Measurements from ENCODE around the gene TNIK. TPM values are rescaled to one million over a fixed set of nuclear protein-coding genes. Genes with fewer than 3 reads are reported as not detected.

TNIK gene
- total RNA-seq, 6 donors from 2014 or later: 23.2 to 74.4 (median 38.3) TPM

- Histone ChIP-seq H3K9me3 (no peaks in the 10 kb centered on the region), H3K4me1 (peaks cover 8 to 24% (median 12%) of the 10 kb centered on the region in 4 donors), H3K36me3 (no peaks in the 10 kb centered on the region), H3K27me3 (no peaks in the 10 kb centered on the region), H3K4me3 (no peak overlapping the region), H3K27ac (no peak overlapping the region)
- TF ChIP-seq POLR2A (IDR thresholded peaks at IDR 0.05): no peak
- TF ChIP-seq EP300 (IDR thresholded peaks at IDR 0.05): no peak
- TF ChIP-seq, protein P1, sequence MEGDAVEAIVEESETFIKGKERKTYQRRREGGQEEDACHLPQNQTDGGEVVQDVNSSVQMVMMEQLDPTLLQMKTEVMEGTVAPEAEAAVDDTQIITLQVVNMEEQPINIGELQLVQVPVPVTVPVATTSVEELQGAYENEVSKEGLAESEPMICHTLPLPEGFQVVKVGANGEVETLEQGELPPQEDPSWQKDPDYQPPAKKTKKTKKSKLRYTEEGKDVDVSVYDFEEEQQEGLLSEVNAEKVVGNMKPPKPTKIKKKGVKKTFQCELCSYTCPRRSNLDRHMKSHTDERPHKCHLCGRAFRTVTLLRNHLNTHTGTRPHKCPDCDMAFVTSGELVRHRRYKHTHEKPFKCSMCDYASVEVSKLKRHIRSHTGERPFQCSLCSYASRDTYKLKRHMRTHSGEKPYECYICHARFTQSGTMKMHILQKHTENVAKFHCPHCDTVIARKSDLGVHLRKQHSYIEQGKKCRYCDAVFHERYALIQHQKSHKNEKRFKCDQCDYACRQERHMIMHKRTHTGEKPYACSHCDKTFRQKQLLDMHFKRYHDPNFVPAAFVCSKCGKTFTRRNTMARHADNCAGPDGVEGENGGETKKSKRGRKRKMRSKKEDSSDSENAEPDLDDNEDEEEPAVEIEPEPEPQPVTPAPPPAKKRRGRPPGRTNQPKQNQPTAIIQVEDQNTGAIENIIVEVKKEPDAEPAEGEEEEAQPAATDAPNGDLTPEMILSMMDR (IDR thresholded peaks at IDR 0.05): no peak
- no peak for TF ChIP-seq POLR2AphosphoS5 (IDR thresholded peaks at IDR 0.05)
- 87 to 92% methylated on average over 3 of the region's 3 CpGs for WGBS, 2 donors
- ATAC-seq (ENCODE audit: low FRiP score in 2 of 2) (no peak), DNase-seq (no peak)
These were observed 4.3 kb upstream of the TNIK start for GRCh38 chr3:171464462-171464861.

DNA sequence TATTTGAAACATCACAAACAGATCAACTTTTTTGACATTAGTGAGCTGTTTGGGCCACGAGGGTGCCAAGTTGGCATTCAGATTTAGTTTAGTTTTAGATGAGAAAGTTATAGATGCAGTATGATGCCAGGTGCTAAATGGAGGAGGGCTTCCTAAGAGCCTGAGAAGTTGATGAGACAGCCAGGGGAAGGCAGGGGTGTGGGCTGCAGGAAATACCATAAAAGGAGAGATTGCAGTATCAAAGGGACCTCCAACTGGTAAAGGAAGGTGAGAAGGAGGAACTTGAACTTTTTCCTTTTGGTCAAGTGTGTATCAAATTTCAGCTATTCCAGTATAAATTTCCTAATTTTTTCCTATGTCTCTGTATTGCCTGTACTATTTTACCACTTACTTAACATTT, 2.0 kb upstream of the TNIK start:
- Histone ChIP-seq H3K9me3 (no peaks in the 10 kb centered on the region), H3K36me3 (no peaks in the 10 kb centered on the region), H3K27me3 (peaks cover 0 to 4% (median 0%) of the 10 kb centered on the region in 4 donors), H3K27ac (no peak overlapping the region), H3K4me1 (peaks cover 15 to 46% (median 28%) of the 10 kb centered on the region in 4 donors), H3K4me3 (no peak overlapping the region)
- TF ChIP-seq, protein P1 (IDR thresholded peaks at IDR 0.05): no peak
- TF ChIP-seq EP300 (IDR thresholded peaks at IDR 0.05): no peak
- no peak for ATAC-seq (ENCODE audit: low FRiP score in 2 of 2)
- no peak for DNase-seq
- 32 to 50% methylated on average over 1 of the region's 1 CpG for WGBS, 2 donors

GRCh38 chr3:171461525-171461917, 1.3 kb upstream of the TNIK start:
- H3K27me3 ChIP-seq: peaks cover 0 to 4% (median 0%) of the 10 kb centered on the region in 4 donors
- TF ChIP-seq POLR2A (IDR thresholded peaks at IDR 0.05) (no peak), POLR2AphosphoS5 (IDR thresholded peaks at IDR 0.05) (no peak), EP300 (IDR thresholded peaks at IDR 0.05) (no peak)
- TF ChIP-seq, protein P1 (IDR thresholded peaks at IDR 0.05): no peak
- ATAC-seq (ENCODE audit: low FRiP score in 2 of 2): no peak
- WGBS, 2 donors: 16 to 18% methylated on average over 2 of the region's 2 CpGs
- H3K4me1 ChIP-seq: peaks cover 15 to 51% (median 32%) of the 10 kb centered on the region in 4 donors
- no peak for DNase-seq
- H3K36me3 ChIP-seq: no peaks in the 10 kb centered on the region
- peak overlapping the region in 1 of 4 donors; percentile 88 for H3K27ac ChIP-seq
- H3K9me3 ChIP-seq: no peaks in the 10 kb centered on the region
- peak overlapping the region in 3 of 4 donors; percentile 55 to 87 (median 62) for H3K4me3 ChIP-seq

DNA sequence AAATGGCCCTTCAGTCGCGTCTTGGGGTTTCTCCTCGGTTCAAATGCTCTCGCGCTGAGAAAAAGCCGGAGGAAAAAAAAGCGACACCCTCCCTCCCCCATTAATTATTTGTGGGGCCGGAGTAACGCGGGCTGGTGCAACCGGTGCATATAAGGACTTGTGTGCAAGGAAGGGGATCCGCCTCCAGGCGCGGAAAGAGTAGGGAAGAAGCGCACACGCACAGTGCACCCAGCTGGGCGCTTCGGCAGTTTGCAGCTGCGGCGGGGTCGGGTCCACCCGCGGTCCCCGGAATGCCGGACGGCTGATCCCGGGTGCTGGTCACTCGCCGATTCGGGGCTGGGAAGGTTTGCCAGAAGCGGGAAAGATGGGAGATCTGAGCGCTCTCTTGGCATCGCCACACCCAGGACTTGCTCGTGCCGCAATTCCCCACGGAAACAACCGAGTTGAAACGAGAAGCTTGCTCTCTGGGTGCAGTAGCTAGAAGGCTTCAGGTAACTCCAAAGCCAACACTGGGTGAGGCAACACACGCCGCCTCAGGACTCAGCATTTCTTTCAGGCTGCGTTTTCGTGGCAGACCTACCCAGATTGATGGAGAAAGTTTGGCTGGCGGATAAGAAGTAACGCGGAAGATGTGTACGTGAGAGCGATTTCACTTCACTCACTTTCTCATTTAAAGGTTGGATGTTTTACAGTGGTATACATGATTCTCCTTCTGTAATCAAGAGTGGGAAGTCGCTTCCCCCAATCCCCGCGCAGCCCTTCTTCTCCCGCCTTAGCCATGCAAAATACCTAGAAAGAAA, 720 bp upstream of the TNIK start:
- Histone ChIP-seq H3K4me1 (peaks cover 15 to 51% (median 34%) of the 10 kb centered on the region in 4 donors), H3K9me3 (no peaks in the 10 kb centered on the region), H3K4me3 (peak overlapping the region; percentile 55 to 87 (median 66)), H3K27ac (peak overlapping the region; percentile 15 to 88 (median 68)), H3K27me3 (peaks cover 0 to 4% (median 0%) of the 10 kb centered on the region in 4 donors), H3K36me3 (no peaks in the 10 kb centered on the region)
- TF ChIP-seq, protein P1 (IDR thresholded peaks at IDR 0.05): peak in 2 of 6 experiments; percentile 13 to 32
- no peak for TF ChIP-seq POLR2A (IDR thresholded peaks at IDR 0.05)
- WGBS, 2 donors: 1% methylated on average over 38 to 48 of the region's 51 CpGs
- peak; percentile 65 to 78 for ATAC-seq (ENCODE audit: low FRiP score in 2 of 2)
- DNase-seq: peak; percentile 67 to 86

All from upper lobe of left lung (tissue), 6 donors.